Central memory CD8-positive, alpha-beta T cell (primary cell): ENCODE measurements around the gene KCNQ2.

Experiments used
- ATAC-seq: fragments of 150-1000 bp; cut with Tn5 transposase; replicated peaks from 2 replicates; pipeline ENCODE4 v1.10.0; 2022; ENCODE audit warnings: mild to moderate bottlenecking, moderate FRiP score, moderate number of reproducible peaks; ENCODE audit not compliant: poor library complexity, severe bottlenecking; ENCODE audit errors: extremely low read depth
- DNase-seq, 2 donors: peaks; one replicate each; pipeline ENCODE4 v3.0.0; 2021; ENCODE audit warnings: low spot score in 2 of 2
- H3K27ac Mint-ChIP-seq: one replicate; pipeline ENCODE4 v1.8.0; 2022; ENCODE audit warnings: low read depth, mild to moderate bottlenecking, moderate library complexity, mixed read lengths
- H3K27me3 Mint-ChIP-seq: one replicate; pipeline ENCODE4 v1.8.0; 2022; ENCODE audit warnings: mixed read lengths
- H3K36me3 Mint-ChIP-seq: one replicate; pipeline ENCODE4 v1.8.0; 2022; ENCODE audit warnings: mild to moderate bottlenecking, moderate library complexity, mixed read lengths; ENCODE audit not compliant: insufficient read depth
- H3K4me1 Mint-ChIP-seq: one replicate; pipeline ENCODE4 v1.8.0; 2022; ENCODE audit warnings: mixed read lengths
- H3K4me3 Mint-ChIP-seq: one replicate; pipeline ENCODE4 v1.8.0; 2022; ENCODE audit warnings: mild to moderate bottlenecking, moderate library complexity, mixed read lengths
- H3K9me3 Mint-ChIP-seq: one replicate; pipeline ENCODE4 v1.8.0; 2022; ENCODE audit warnings: mixed read lengths

The KCNQ2 gene

GRCh38 chr20:63397946-63398450 is 74.5 kb downstream of the KCNQ2 start:
- Mint-ChIP-seq H3K27ac (no peak overlapping the region), H3K4me1 (no peaks in the 10 kb centered on the region), H3K36me3 (no peaks in the 10 kb centered on the region), H3K27me3 (peaks cover 36% of the 10 kb centered on the region), H3K4me3 (no peak overlapping the region), H3K9me3 (no peaks in the 10 kb centered on the region)
- ATAC-seq (no peak), DNase-seq (no peak)

DNA sequence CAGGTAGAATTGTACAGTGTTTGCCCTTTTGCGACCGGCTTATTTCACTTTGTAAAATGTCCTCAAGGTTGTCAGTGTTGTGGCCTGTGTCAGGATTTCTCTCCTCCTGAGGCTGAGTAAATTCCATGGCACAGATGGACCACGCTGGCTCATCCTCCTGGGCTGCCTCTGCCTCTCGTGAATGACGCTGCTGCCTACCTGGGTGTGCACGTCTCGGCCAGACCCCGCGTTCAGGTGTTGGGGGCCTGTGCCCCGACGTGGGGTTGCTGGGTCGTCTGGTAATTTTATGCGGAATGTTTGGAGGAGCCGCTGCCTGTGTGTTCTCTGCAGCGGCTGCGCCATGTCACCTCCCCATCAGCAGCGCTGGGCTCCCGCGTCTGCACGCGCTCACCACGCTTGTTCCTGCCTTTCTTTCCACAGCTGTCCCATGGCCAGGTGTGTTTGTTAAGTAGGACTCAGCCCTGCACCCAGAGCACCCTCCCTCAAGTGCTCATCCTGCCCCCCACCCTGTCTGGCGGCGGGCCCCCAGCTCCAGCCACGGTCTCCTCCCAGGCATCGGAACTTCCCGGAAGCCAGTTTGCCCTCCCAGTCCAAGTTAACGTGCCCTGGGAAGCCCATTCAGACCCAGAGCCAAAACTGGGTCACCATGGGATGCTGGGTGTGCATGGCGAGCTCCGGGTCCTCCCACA is 75.2 kb downstream of the KCNQ2 start:
- peaks cover 41% of the 10 kb centered on the region for H3K27me3 Mint-ChIP-seq
- H3K9me3 Mint-ChIP-seq, result no peaks in the 10 kb centered on the region
- DNase-seq (no peak), ATAC-seq (no peak)
- no peaks in the 10 kb centered on the region for H3K4me1 Mint-ChIP-seq
- H3K27ac Mint-ChIP-seq, result no peak overlapping the region
- no peaks in the 10 kb centered on the region for H3K36me3 Mint-ChIP-seq
- no peak overlapping the region for H3K4me3 Mint-ChIP-seq

GRCh38 chr20:63396300-63396699 is 76.2 kb downstream of the KCNQ2 start:
- no peaks in the 10 kb centered on the region for H3K9me3 Mint-ChIP-seq
- ATAC-seq, result no peak

GRCh38 chr20:63395723-63396122 is 76.7 kb downstream of the KCNQ2 start:
- ATAC-seq, result no peak
- DNase-seq, result no peak
- Mint-ChIP-seq H3K27me3 (peaks cover 39% of the 10 kb centered on the region), H3K9me3 (no peaks in the 10 kb centered on the region), H3K4me1 (no peaks in the 10 kb centered on the region), H3K36me3 (no peaks in the 10 kb centered on the region), H3K27ac (no peak overlapping the region), H3K4me3 (no peak overlapping the region)

More at GRCh38 chr20:63396300-63396699, 76.2 kb downstream of the KCNQ2 start:
- no peaks in the 10 kb centered on the region for H3K4me1 Mint-ChIP-seq
- H3K27me3 Mint-ChIP-seq, result peaks cover 36% of the 10 kb centered on the region
- no peak overlapping the region for H3K27ac Mint-ChIP-seq
- H3K4me3 Mint-ChIP-seq, result no peak overlapping the region
- no peak for DNase-seq
- no peaks in the 10 kb centered on the region for H3K36me3 Mint-ChIP-seq

GRCh38 chr20:63394920-63395455 is 77.5 kb downstream of the KCNQ2 start:
- ATAC-seq (no peak), DNase-seq (no peak)
- Mint-ChIP-seq H3K9me3 (no peaks in the 10 kb centered on the region), H3K27ac (no peak overlapping the region), H3K4me3 (no peak overlapping the region), H3K27me3 (peaks cover 46% of the 10 kb centered on the region), H3K36me3 (no peaks in the 10 kb centered on the region), H3K4me1 (no peaks in the 10 kb centered on the region)

DNA sequence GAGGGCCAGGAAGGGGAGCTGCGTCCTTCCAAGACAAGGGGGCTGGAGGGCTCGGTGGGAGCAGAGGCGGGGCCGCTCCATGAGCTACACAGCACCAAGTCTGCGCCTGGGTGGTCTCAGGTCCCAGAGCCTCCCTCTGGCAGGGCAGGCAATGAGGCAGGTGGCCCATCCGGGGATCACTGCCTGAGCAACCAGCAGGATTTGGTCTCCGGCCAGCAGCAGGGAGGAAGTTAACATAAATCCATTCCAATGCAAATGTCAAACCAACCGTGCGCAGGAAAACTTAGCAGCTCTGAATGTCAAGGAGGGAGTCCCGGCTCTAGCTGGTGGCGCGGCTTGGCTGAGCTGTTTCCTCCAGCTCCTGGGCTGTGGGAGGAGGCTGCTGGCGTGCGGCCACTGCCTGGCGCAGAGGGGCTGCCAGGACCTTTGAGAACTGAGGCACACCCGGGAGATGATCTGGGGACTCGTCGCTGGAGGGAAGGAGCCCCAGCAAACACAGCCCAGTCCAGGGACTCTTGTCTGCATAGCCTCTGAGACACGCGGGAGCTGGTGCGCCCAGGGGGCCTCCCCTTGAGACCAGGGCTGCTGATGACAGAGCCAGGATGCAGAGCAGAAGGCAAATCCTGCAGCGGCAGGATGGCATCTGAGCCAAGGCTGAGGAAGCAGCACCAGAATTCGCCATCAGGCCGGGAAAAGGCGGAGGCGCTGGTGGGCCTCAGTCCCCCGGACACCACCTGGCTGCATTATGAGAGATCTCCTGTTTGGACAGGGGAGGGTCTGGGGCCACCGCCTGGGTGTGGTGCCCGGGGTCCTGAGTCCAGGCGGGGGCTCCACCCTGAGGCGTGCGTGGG is 78.2 kb downstream of the KCNQ2 start:
- H3K27me3 Mint-ChIP-seq, result peaks cover 53% of the 10 kb centered on the region
- no peak overlapping the region for H3K4me3 Mint-ChIP-seq
- H3K27ac Mint-ChIP-seq, result no peak overlapping the region
- no peak for DNase-seq
- no peaks in the 10 kb centered on the region for H3K9me3 Mint-ChIP-seq
- H3K36me3 Mint-ChIP-seq, result no peaks in the 10 kb centered on the region
- no peaks in the 10 kb centered on the region for H3K4me1 Mint-ChIP-seq
- ATAC-seq, result no peak

GRCh38 chr20:63393566-63393965 is 78.9 kb downstream of the KCNQ2 start:
- H3K36me3 Mint-ChIP-seq, result no peaks in the 10 kb centered on the region
- no peaks in the 10 kb centered on the region for H3K9me3 Mint-ChIP-seq
- H3K27ac Mint-ChIP-seq, result no peak overlapping the region
- no peak for ATAC-seq
- peaks cover 59% of the 10 kb centered on the region for H3K27me3 Mint-ChIP-seq
- H3K4me3 Mint-ChIP-seq, result no peak overlapping the region
- no peak for DNase-seq
- no peaks in the 10 kb centered on the region for H3K4me1 Mint-ChIP-seq

GRCh38 chr20:63392465-63393365 is 79.7 kb downstream of the KCNQ2 start:
- ATAC-seq, result no peak
- H3K27ac Mint-ChIP-seq, result no peak overlapping the region
- H3K27me3 Mint-ChIP-seq, result peaks cover 59% of the 10 kb centered on the region
- H3K4me1 Mint-ChIP-seq, result no peaks in the 10 kb centered on the region
- H3K4me3 Mint-ChIP-seq, result no peak overlapping the region
- peaks cover 5% of the 10 kb centered on the region for H3K9me3 Mint-ChIP-seq
- DNase-seq, result no peak
- no peaks in the 10 kb centered on the region for H3K36me3 Mint-ChIP-seq

- Mint-ChIP-seq H3K36me3 (no peaks in the 10 kb centered on the region), H3K9me3 (peaks cover 20% of the 10 kb centered on the region), H3K27ac (no peak overlapping the region), H3K4me3 (no peak overlapping the region), H3K27me3 (peaks cover 33% of the 10 kb centered on the region), H3K4me1 (no peaks in the 10 kb centered on the region)
- ATAC-seq (no peak), DNase-seq (no peak)
Measured at GRCh38 chr20:63387917-63388316, 84.5 kb downstream of the KCNQ2 start.

DNA sequence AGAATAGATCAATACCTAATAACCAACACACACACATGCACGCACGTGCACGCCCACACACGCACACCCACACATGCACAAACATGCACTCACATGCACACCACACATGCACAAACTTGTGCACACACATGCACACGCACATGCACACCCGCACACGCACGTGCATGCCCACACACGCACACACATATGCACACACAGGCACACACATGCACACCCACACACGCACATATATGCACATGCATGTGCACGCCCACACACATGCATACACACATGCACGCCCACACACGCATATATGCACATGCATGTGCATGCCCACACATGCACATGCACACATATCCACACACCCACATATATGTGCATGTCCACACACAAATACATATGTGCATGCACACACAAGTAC is 85.1 kb downstream of the KCNQ2 start:
- ATAC-seq (no peak), DNase-seq (no peak)
- Mint-ChIP-seq H3K4me1 (no peaks in the 10 kb centered on the region), H3K9me3 (peaks cover 20% of the 10 kb centered on the region), H3K36me3 (no peaks in the 10 kb centered on the region), H3K27me3 (peaks cover 29% of the 10 kb centered on the region), H3K27ac (no peak overlapping the region), H3K4me3 (no peak overlapping the region)

DNA sequence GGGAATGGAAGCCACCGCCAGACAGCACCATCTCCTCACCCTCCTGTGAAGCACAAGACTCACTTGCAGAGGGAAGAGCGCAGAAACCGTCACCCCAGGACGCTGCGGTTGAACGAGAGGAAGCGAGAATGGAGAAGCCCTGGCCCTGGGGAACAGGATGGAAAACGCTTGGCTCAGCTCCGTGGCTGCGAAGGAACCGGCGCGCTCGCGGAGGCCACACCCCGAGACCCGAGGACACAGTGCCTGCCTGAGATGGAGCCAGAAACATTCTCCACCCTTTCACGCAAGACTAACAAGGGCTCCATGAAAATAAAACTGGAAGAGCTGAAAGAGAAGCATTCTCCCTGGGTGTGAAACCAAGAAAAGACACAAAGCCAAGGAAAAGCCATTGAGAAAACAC is 86.0 kb downstream of the KCNQ2 start:
- peaks cover 23% of the 10 kb centered on the region for H3K27me3 Mint-ChIP-seq
- H3K4me1 Mint-ChIP-seq, result no peaks in the 10 kb centered on the region

GRCh38 chr20:63385819-63386218 is 86.6 kb downstream of the KCNQ2 start:
- no peak overlapping the region for H3K4me3 Mint-ChIP-seq

More for the DNA sequence above, 86.0 kb downstream of the KCNQ2 start:
- ATAC-seq, result no peak
- H3K4me3 Mint-ChIP-seq, result no peak overlapping the region
- H3K9me3 Mint-ChIP-seq, result peaks cover 20% of the 10 kb centered on the region
- H3K36me3 Mint-ChIP-seq, result no peaks in the 10 kb centered on the region
- no peak for DNase-seq
- H3K27ac Mint-ChIP-seq, result no peak overlapping the region

More at GRCh38 chr20:63385819-63386218, 86.6 kb downstream of the KCNQ2 start:
- peaks cover 21% of the 10 kb centered on the region for H3K27me3 Mint-ChIP-seq
- H3K9me3 Mint-ChIP-seq, result peaks cover 20% of the 10 kb centered on the region
- H3K27ac Mint-ChIP-seq, result no peak overlapping the region
- H3K4me1 Mint-ChIP-seq, result no peaks in the 10 kb centered on the region
- H3K36me3 Mint-ChIP-seq, result no peaks in the 10 kb centered on the region
- no peak for ATAC-seq
- DNase-seq, result no peak
